ENCODE measurements around the gene NINJ1. TPM values are rescaled to one million over a fixed set of nuclear protein-coding genes. Genes with fewer than 3 reads are reported as not detected.
"Not testable (repeated sequence)": the region's sequence is repeated elsewhere in the genome, so short reads cannot be mapped to it uniquely, and the experiment has no call there.

The NINJ1 gene
- total and polyA plus RNA-seq, 7 donors = 28.9 to 116 (median 57.8) TPM

DNA sequence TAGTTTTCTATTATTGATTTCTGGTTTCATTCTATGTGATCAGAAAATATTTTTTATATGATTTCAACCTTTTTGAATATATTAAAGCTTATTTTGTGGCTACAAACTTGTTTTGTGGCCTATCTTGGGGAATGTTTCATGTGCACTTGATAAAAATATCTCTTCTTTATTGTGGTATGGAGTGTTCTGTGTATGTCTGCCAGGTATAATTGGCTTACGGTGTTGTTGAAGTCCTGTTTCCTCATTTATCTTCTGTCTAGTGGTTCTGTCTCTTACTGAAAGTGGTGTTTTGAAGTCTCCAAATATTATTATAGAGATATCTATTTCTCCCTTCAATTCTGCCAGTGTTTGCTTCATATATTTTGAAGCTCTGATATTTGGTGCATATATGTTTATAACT is 28.4 kb downstream of the NINJ1 start:
- Histone ChIP-seq H3K36me3 (peaks cover 0 to 22% (median 18%) of the 10 kb centered on the region in 4 donors), H3K27ac (no peak overlapping the region), H3K4me1 (peaks cover 0 to 5% (median 2%) of the 10 kb centered on the region in 4 donors), H3K4me3 (no peak overlapping the region), H3K9me3 (no peaks in the 10 kb centered on the region), H3K27me3 (no peaks in the 10 kb centered on the region)
- WGBS, 2 donors = 61 to 89% methylated on average over 1 of the region's 1 CpG
- TF ChIP-seq EP300 (IDR thresholded peaks at IDR 0.05) (no peak), POLR2AphosphoS5 (IDR thresholded peaks at IDR 0.05) (no peak), POLR2A (IDR thresholded peaks at IDR 0.05) (no peak)
- TF ChIP-seq, protein P1, sequence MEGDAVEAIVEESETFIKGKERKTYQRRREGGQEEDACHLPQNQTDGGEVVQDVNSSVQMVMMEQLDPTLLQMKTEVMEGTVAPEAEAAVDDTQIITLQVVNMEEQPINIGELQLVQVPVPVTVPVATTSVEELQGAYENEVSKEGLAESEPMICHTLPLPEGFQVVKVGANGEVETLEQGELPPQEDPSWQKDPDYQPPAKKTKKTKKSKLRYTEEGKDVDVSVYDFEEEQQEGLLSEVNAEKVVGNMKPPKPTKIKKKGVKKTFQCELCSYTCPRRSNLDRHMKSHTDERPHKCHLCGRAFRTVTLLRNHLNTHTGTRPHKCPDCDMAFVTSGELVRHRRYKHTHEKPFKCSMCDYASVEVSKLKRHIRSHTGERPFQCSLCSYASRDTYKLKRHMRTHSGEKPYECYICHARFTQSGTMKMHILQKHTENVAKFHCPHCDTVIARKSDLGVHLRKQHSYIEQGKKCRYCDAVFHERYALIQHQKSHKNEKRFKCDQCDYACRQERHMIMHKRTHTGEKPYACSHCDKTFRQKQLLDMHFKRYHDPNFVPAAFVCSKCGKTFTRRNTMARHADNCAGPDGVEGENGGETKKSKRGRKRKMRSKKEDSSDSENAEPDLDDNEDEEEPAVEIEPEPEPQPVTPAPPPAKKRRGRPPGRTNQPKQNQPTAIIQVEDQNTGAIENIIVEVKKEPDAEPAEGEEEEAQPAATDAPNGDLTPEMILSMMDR (IDR thresholded peaks at IDR 0.05) = no peak
- DNase-seq = no peak
- intact Hi-C loops (cut with DNase I) = no loop called here

DNA sequence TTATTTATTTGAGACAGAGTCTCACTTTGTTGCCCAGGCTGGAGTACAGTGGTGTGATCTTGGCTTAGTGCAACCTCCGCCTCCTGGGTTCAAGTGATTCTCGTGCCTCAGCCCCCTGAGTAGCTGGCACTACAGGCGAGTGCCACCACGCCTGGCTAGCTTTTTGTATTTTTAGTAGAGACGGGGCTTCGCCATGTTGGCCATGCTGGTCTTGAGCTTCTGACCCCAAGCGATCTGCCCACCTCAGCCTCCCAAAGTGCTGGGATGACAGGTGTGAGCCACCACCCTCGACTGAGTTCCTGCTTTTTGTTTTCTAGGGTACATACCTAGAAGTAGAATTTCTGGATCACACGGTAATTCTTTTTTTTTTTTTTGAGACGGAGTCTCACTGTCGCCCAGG is 33.0 kb downstream of the NINJ1 start:
- 93 to 96% methylated on average over 11 of the region's 11 CpGs for WGBS, 2 donors
- H3K27ac ChIP-seq = peak overlapping the region in 1 of 4 donors; percentile 6
- intact Hi-C loops (cut with DNase I) = not testable (repeated sequence)

DNA sequence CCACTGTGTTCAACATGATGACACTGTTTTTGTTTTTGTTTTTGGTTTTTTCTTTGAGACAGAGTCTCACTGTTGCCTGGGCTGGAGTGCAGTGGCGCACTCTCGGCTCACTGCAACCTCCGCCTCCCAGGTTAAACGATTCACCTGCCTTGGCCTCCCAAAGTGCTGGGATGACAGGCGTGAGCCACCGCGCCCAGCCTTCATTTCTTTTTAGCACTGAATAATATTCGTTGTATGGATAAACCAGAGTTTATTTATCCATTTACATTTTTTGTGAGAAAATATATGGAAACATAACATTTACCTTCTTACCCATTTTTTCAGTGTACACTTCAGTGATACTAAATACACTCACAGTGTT is 33.8 kb downstream of the NINJ1 start:
- DNase-seq = peak; percentile 53
- H3K4me1 ChIP-seq = peaks cover 0 to 40% (median 35%) of the 10 kb centered on the region in 4 donors
- TF ChIP-seq POLR2AphosphoS5 (IDR thresholded peaks at IDR 0.05) (no peak), POLR2A (IDR thresholded peaks at IDR 0.05) (no peak), EP300 (IDR thresholded peaks at IDR 0.05) (no peak)
- TF ChIP-seq, protein P1 (IDR thresholded peaks at IDR 0.05) = no peak
- WGBS, 2 donors = 93 to 95% methylated on average over 8 of the region's 8 CpGs
- H3K27me3 ChIP-seq = no peaks in the 10 kb centered on the region
- H3K4me3 ChIP-seq = no peak overlapping the region
- H3K27ac ChIP-seq = peak overlapping the region in 3 of 4 donors; percentile 96 to 99 (median 99)
- H3K9me3 ChIP-seq = no peaks in the 10 kb centered on the region
- no peaks in the 10 kb centered on the region for H3K36me3 ChIP-seq
- intact Hi-C loops (cut with DNase I) = no loop called here

More for the DNA sequence above, 33.0 kb downstream of the NINJ1 start:
- H3K36me3 ChIP-seq, H3K27me3 ChIP-seq, H3K9me3 ChIP-seq, H3K4me3 ChIP-seq: not testable (repeated sequence)
- peak; percentile 38 for DNase-seq
- peaks cover 0 to 39% (median 35%) of the 10 kb centered on the region in 4 donors for H3K4me1 ChIP-seq

DNA sequence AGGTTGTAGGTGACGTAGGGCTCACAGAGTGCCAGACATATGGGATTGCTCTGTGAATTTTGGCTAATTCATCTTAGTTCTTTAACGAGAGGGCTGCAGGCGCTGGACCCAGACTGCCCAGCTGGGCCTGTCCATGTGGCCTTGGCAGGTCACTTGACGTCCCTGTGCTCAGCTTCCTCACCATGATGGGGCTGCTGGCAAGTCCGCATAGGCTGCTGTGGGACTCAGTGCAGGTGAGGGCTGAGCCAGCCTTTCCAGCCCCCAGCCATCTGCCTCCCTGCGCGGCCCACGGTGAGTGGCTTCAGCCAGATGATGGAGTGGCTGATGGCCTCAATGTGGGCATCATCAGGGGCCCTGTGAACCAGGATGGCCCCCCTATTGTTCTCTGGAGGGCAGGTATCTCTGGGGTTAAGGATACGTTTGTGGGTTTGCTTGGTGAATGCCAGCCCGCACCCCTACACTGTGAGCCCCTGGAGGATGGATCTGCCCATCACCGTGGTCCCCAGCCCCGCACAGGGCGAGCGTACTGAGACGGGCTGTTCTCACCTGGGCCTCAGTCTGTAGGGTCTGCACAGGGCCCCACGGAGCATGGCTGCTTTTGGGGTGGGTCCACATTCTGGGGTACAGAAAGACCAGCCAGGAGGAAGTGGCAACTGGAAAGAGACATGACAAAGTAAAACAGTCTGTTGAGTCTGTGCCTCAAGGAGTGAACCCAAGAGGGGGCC is 34.3 kb downstream of the NINJ1 start:
- WGBS, 2 donors = 90 to 93% methylated on average over 16 of the region's 16 CpGs
- intact Hi-C loops (cut with DNase I) = loop anchor here (5.0 to 10.0 kb wide), 2 partner anchors 335 to 353 kb away; partner anchors contain the start of genes BICD2, FAM120A and FAM120AOS
- TF ChIP-seq, protein P1 (IDR thresholded peaks at IDR 0.05) = no peak
- no peaks in the 10 kb centered on the region for H3K27me3 ChIP-seq
- H3K4me1 ChIP-seq = peaks cover 0 to 45% (median 40%) of the 10 kb centered on the region in 4 donors
- no peaks in the 10 kb centered on the region for H3K36me3 ChIP-seq
- H3K27ac ChIP-seq = peak overlapping the region; percentile 94 to 99 (median 98)
- H3K4me3 ChIP-seq = no peak overlapping the region
- H3K9me3 ChIP-seq = no peaks in the 10 kb centered on the region
- DNase-seq = peak; percentile 67

DNA sequence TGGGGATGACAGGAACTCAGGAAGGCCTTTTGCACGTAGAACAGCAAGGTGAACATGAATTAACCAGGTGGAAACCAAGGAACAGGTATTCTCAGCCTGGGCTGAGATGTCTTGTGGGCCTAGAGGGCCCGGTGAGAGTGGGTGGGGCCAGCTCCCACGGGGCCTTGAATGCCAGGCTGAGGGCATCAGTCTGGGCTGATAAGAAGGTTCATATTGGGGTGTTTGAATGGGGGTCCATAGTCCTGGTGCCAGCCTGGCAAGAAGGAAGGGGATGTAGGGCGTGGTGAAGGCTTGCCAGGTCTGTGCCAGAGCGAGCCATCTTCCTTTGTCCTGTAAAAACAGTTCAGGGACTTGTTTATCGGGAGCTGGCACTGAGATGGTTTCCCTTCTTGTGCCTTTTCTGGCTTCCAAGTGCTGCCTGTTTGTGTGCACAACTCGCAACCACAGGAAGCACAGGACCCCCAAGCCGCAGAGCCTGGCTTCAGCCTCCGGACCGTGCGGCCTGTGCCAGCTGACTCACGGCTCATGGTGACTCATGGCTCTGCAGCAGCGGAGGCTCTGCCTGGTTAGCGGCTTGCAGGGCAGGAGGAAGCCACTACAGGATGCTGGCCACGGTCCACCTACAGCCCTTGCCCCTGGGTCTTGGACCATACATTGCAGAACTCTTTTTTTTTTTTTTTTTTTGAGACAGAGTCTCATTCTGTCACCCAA is 35.7 kb downstream of the NINJ1 start:
- Histone ChIP-seq H3K27me3 (no peaks in the 10 kb centered on the region), H3K4me3 (peak overlapping the region in 2 of 4 donors; percentile 11 to 88), H3K27ac (peak overlapping the region; percentile 94 to 99 (median 98)), H3K4me1 (peaks cover 0 to 56% (median 48%) of the 10 kb centered on the region in 4 donors), H3K9me3 (no peaks in the 10 kb centered on the region), H3K36me3 (no peaks in the 10 kb centered on the region)
- intact Hi-C loops (cut with DNase I) = loop anchor here (5.0 to 10.0 kb wide), 2 partner anchors 334 to 354 kb away; partner anchors contain the start of genes BICD2, FAM120A and FAM120AOS
- peak; percentile 97 for DNase-seq
- TF ChIP-seq, protein P1 (IDR thresholded peaks at IDR 0.05) = no peak
- TF ChIP-seq POLR2AphosphoS5 (IDR thresholded peaks at IDR 0.05) = peak; percentile 37 to 84 (median 66)
- WGBS, 2 donors = 33 to 60% methylated on average over 15 of the region's 15 CpGs
